GM21515 (cell line): Measurements from ENCODE around the gene PRDM13.
A peak's percentile ranks its signal among the peaks of the same experiment; 100 is the strongest.

Source experiments
- ATAC-seq: cut with Tn5 transposase; IDR thresholded peaks from one replicate; pipeline ENCODE4 v1.9.1; 2021; ENCODE audit not compliant: unreplicated experiment

The PRDM13 gene

GRCh38 chr6:99603421-99604165, 3.0 kb upstream of the PRDM13 start:
- peak; percentile 56 for ATAC-seq

- ATAC-seq: no peak
Measured at GRCh38 chr6:99604166-99605073, 2.2 kb upstream of the PRDM13 start.

- no peak for ATAC-seq
Measured at GRCh38 chr6:99605074-99605734, 1.4 kb upstream of the PRDM13 start.

- ATAC-seq: no peak
Measured at GRCh38 chr6:99605911-99606655, 550 bp upstream of the PRDM13 start.

- ATAC-seq: no peak
Measured at GRCh38 chr6:99607416-99608036, 893 bp downstream of the PRDM13 start.

GRCh38 chr6:99608059-99608885, 1.6 kb downstream of the PRDM13 start:
- ATAC-seq: no peak

GRCh38 chr6:99608886-99609482, 2.4 kb downstream of the PRDM13 start:
- no peak for ATAC-seq

GRCh38 chr6:99609905-99610489, 3.4 kb downstream of the PRDM13 start:
- no peak for ATAC-seq

- ATAC-seq: peak; percentile 54
Measured at GRCh38 chr6:99611148-99611547, 4.5 kb downstream of the PRDM13 start.

- no peak for ATAC-seq
Measured at GRCh38 chr6:99612551-99613408, 6.1 kb downstream of the PRDM13 start.

- ATAC-seq: peak; percentile 50
Measured at GRCh38 chr6:99613409-99613704, 6.7 kb downstream of the PRDM13 start.

GRCh38 chr6:99613705-99614429, 7.2 kb downstream of the PRDM13 start:
- peak; percentile 59 for ATAC-seq

GRCh38 chr6:99614430-99615186, 8.0 kb downstream of the PRDM13 start:
- no peak for ATAC-seq

- ATAC-seq: no peak
Measured at GRCh38 chr6:99617131-99617530, 10.5 kb downstream of the PRDM13 start.

- no peak for ATAC-seq
Measured at GRCh38 chr6:99618649-99619408, 12.2 kb downstream of the PRDM13 start.

GRCh38 chr6:99619409-99619762, 12.8 kb downstream of the PRDM13 start:
- ATAC-seq: no peak
